HEK293 (cell line): ENCODE results near the gene RUFY2.
A peak's percentile ranks its signal among the peaks of the same experiment; 100 is the strongest.

Source experiments
- KLF1 ChIP-seq: fragments of 450-650 bp; formaldehyde crosslinking; IDR thresholded peaks from 2 replicates; pipeline ENCODE4 v1.5.1; 2016; ENCODE audit warnings: missing biosample characterization, missing genetic modification characterization
- KLF10 ChIP-seq: fragments of 450-650 bp; IDR thresholded peaks from 2 replicates; pipeline ENCODE4 v1.5.1; 2018; ENCODE audit warnings: missing biosample characterization, mild to moderate bottlenecking, missing genetic modification characterization
- MEIS1 ChIP-seq: sonication (generic); formaldehyde crosslinking; IDR thresholded peaks from 2 replicates; pipeline ENCODE4 v1.8.1; 2022; ENCODE audit warnings: missing genetic modification reagents, mild to moderate bottlenecking, borderline replicate concordance
- MYNN ChIP-seq: fragments of 450-650 bp; formaldehyde crosslinking; IDR thresholded peaks from 2 replicates; pipeline ENCODE4 v1.5.1; 2016; ENCODE audit warnings: missing biosample characterization, missing genetic modification characterization, borderline replicate concordance
- REPIN1 ChIP-seq: fragments of 450-650 bp; formaldehyde crosslinking; IDR thresholded peaks from 2 replicates; pipeline ENCODE4 v1.5.1; 2017; ENCODE audit warnings: missing biosample characterization, missing genetic modification characterization, low read depth
- SALL2 ChIP-seq: fragments of 450-650 bp; formaldehyde crosslinking; IDR thresholded peaks from 2 replicates; pipeline ENCODE4 v1.5.0; 2017; ENCODE audit warnings: missing biosample characterization, mild to moderate bottlenecking, missing genetic modification characterization, borderline replicate concordance
- ZBTB17 ChIP-seq: fragments of 450-650 bp; formaldehyde crosslinking; IDR thresholded peaks from 2 replicates; pipeline ENCODE4 v1.5.1; 2016; ENCODE audit warnings: missing biosample characterization, missing genetic modification characterization
- ZBTB49 ChIP-seq: fragments of 450-650 bp; formaldehyde crosslinking; IDR thresholded peaks from 2 replicates; pipeline ENCODE4 v1.5.1; 2016; ENCODE audit warnings: missing biosample characterization, missing genetic modification characterization, low read depth
- ZFP37 ChIP-seq: fragments of 450-650 bp; formaldehyde crosslinking; IDR thresholded peaks from 2 replicates; pipeline ENCODE4 v1.5.1; 2016; ENCODE audit warnings: missing biosample characterization, missing genetic modification characterization
- ZFP41 ChIP-seq: fragments of 450-650 bp; formaldehyde crosslinking; IDR thresholded peaks from 2 replicates; pipeline ENCODE4 v1.5.1; 2016; ENCODE audit warnings: missing biosample characterization, missing genetic modification characterization, borderline replicate concordance
- ZNF174 ChIP-seq: fragments of 450-650 bp; formaldehyde crosslinking; IDR thresholded peaks from 2 replicates; pipeline ENCODE4 v1.5.0; 2017; ENCODE audit warnings: missing biosample characterization, mild to moderate bottlenecking, missing genetic modification characterization
- ZNF184 ChIP-seq: fragments of 450-650 bp; IDR thresholded peaks from 2 replicates; pipeline ENCODE4 v1.5.1; 2018; ENCODE audit warnings: missing biosample characterization, mild to moderate bottlenecking, missing genetic modification characterization
- ZNF202 ChIP-seq: fragments of 450-650 bp; formaldehyde crosslinking; IDR thresholded peaks from 2 replicates; pipeline ENCODE4 v1.5.1; 2016; ENCODE audit warnings: missing biosample characterization, missing genetic modification characterization, borderline replicate concordance
- ZNF239 ChIP-seq: fragments of 450-650 bp; formaldehyde crosslinking; IDR thresholded peaks from 2 replicates; pipeline ENCODE4 v1.5.1; 2016; ENCODE audit warnings: missing biosample characterization, missing genetic modification characterization
- ZNF26 ChIP-seq: fragments of 450-650 bp; formaldehyde crosslinking; IDR thresholded peaks from 2 replicates; pipeline ENCODE4 v1.5.1; 2016; ENCODE audit warnings: missing biosample characterization, missing genetic modification characterization
- ZNF350 ChIP-seq: fragments of 450-650 bp; formaldehyde crosslinking; IDR thresholded peaks from 2 replicates; pipeline ENCODE4 v1.5.0; 2017; ENCODE audit warnings: missing biosample characterization, mild to moderate bottlenecking, missing genetic modification characterization
- ZNF354C ChIP-seq: fragments of 450-650 bp; formaldehyde crosslinking; IDR thresholded peaks from 2 replicates; pipeline ENCODE4 v1.5.1; 2016; ENCODE audit warnings: missing biosample characterization, missing genetic modification characterization, low read depth, borderline replicate concordance
- ZNF416 ChIP-seq: fragments of 450-650 bp; formaldehyde crosslinking; IDR thresholded peaks from 2 replicates; pipeline ENCODE4 v1.5.1; 2016; ENCODE audit warnings: missing biosample characterization, missing genetic modification characterization
- ZNF473 ChIP-seq: fragments of 450-650 bp; formaldehyde crosslinking; IDR thresholded peaks from 2 replicates; pipeline ENCODE4 v1.5.1; 2017; ENCODE audit warnings: missing biosample characterization, missing genetic modification characterization
- ZNF48 ChIP-seq: fragments of 450-650 bp; formaldehyde crosslinking; IDR thresholded peaks from 2 replicates; pipeline ENCODE4 v1.5.1; 2016; ENCODE audit warnings: missing biosample characterization, missing genetic modification characterization
- ZNF510 ChIP-seq: fragments of 450-650 bp; formaldehyde crosslinking; IDR thresholded peaks from 2 replicates; pipeline ENCODE4 v1.5.1; 2018; ENCODE audit warnings: mild to moderate bottlenecking, missing genetic modification characterization, missing biosample characterization; ENCODE audit not compliant: insufficient replicate concordance
- ZNF549 ChIP-seq: fragments of 450-650 bp; IDR thresholded peaks from 2 replicates; pipeline ENCODE4 v1.5.1; 2018; ENCODE audit warnings: missing biosample characterization, missing genetic modification characterization, mild to moderate bottlenecking, inconsistent platforms, moderate library complexity
- ZNF555 ChIP-seq: fragments of 450-650 bp; formaldehyde crosslinking; conservative IDR thresholded peaks from 2 replicates; pipeline ENCODE4 v1.5.1; 2017; ENCODE audit warnings: missing biosample characterization, mild to moderate bottlenecking, missing genetic modification characterization, inconsistent platforms
- ZNF677 ChIP-seq: fragments of 450-650 bp; IDR thresholded peaks from 2 replicates; pipeline ENCODE4 v1.5.0; 2018; ENCODE audit warnings: missing biosample characterization, mild to moderate bottlenecking, missing genetic modification characterization, moderate library complexity
- ZNF701 ChIP-seq: fragments of 450-650 bp; formaldehyde crosslinking; IDR thresholded peaks from 2 replicates; pipeline ENCODE4 v1.5.1; 2016; ENCODE audit warnings: missing biosample characterization, missing genetic modification characterization
- ZNF747 ChIP-seq: fragments of 450-650 bp; formaldehyde crosslinking; IDR thresholded peaks from 2 replicates; pipeline ENCODE4 v1.5.1; 2016; ENCODE audit warnings: missing biosample characterization, missing genetic modification characterization
- ZXDB ChIP-seq: fragments of 450-650 bp; formaldehyde crosslinking; IDR thresholded peaks from 2 replicates; pipeline ENCODE4 v1.5.1; 2016; ENCODE audit warnings: missing biosample characterization, missing genetic modification characterization
- TF ChIP-seq, protein P1 (sequence below): fragments of 450-650 bp; formaldehyde crosslinking; IDR thresholded peaks from 2 replicates; pipeline ENCODE4 v1.5.1; 2016; ENCODE audit warnings: missing biosample characterization, missing genetic modification characterization
- TF ChIP-seq, protein P2 (sequence below): fragments of 450-650 bp; formaldehyde crosslinking; IDR thresholded peaks from 2 replicates; pipeline ENCODE4 v1.5.1; 2017; ENCODE audit warnings: missing biosample characterization, missing genetic modification characterization
- TF ChIP-seq, protein P3 (sequence below): fragments of 450-650 bp; formaldehyde crosslinking; IDR thresholded peaks from 2 replicates; pipeline ENCODE4 v1.5.1; 2017; ENCODE audit warnings: missing biosample characterization, missing genetic modification characterization
- TF ChIP-seq, protein P4 (sequence below): sonication (generic); formaldehyde crosslinking; IDR thresholded peaks from 2 replicates; pipeline ENCODE4 v1.8.1; 2022; ENCODE audit warnings: mild to moderate bottlenecking, moderate library complexity, missing genetic modification reagents
- TF ChIP-seq, protein P5 (sequence below): fragments of 450-650 bp; formaldehyde crosslinking; IDR thresholded peaks from 2 replicates; pipeline ENCODE4 v1.5.1; 2016; ENCODE audit warnings: missing biosample characterization, missing genetic modification characterization

The RUFY2 gene

GRCh38 chr10:68332259-68333057 lies 74.6 kb downstream of the RUFY2 start, which contains the start of gene PBLD (continued):
- no peak for TF ChIP-seq ZBTB49 (tag by site-specific recombination)
- no peak for TF ChIP-seq ZNF354C (tag by site-specific recombination)
- no peak; the same call in none of the 2 replicates for TF ChIP-seq KLF1 (tag by site-specific recombination)
- TF ChIP-seq ZNF473 (tag by site-specific recombination) = no peak
- no peak for TF ChIP-seq SALL2 (tag by site-specific recombination)
- no peak for TF ChIP-seq ZNF416 (tag by site-specific recombination)
- TF ChIP-seq REPIN1 = no peak
- TF ChIP-seq ZNF701 (tag by site-specific recombination) = no peak
- 0 out of 2 replicates have a peak, but pooled peaks have one; percentile 11 for TF ChIP-seq ZNF239 (tag by site-specific recombination)
- TF ChIP-seq, protein P1, sequence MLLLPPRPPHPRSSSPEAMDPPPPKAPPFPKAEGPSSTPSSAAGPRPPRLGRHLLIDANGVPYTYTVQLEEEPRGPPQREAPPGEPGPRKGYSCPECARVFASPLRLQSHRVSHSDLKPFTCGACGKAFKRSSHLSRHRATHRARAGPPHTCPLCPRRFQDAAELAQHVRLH (tag by site-specific recombination) = peak; percentile 87
- TF ChIP-seq, protein P2, sequence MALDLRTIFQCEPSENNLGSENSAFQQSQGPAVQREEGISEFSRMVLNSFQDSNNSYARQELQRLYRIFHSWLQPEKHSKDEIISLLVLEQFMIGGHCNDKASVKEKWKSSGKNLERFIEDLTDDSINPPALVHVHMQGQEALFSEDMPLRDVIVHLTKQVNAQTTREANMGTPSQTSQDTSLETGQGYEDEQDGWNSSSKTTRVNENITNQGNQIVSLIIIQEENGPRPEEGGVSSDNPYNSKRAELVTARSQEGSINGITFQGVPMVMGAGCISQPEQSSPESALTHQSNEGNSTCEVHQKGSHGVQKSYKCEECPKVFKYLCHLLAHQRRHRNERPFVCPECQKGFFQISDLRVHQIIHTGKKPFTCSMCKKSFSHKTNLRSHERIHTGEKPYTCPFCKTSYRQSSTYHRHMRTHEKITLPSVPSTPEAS (tag by site-specific recombination) = 0 out of 2 replicates have a peak, but pooled peaks have one; percentile 36
- TF ChIP-seq ZNF184 (tag by site-specific recombination) = no peak
- TF ChIP-seq ZNF549 (tag by site-specific recombination) = no peak
- peak; percentile 71 for TF ChIP-seq ZBTB17 (tag by site-specific recombination)
- TF ChIP-seq, protein P3, sequence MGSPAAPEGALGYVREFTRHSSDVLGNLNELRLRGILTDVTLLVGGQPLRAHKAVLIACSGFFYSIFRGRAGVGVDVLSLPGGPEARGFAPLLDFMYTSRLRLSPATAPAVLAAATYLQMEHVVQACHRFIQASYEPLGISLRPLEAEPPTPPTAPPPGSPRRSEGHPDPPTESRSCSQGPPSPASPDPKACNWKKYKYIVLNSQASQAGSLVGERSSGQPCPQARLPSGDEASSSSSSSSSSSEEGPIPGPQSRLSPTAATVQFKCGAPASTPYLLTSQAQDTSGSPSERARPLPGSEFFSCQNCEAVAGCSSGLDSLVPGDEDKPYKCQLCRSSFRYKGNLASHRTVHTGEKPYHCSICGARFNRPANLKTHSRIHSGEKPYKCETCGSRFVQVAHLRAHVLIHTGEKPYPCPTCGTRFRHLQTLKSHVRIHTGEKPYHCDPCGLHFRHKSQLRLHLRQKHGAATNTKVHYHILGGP (tag by site-specific recombination) = no peak
- TF ChIP-seq, protein P4, sequence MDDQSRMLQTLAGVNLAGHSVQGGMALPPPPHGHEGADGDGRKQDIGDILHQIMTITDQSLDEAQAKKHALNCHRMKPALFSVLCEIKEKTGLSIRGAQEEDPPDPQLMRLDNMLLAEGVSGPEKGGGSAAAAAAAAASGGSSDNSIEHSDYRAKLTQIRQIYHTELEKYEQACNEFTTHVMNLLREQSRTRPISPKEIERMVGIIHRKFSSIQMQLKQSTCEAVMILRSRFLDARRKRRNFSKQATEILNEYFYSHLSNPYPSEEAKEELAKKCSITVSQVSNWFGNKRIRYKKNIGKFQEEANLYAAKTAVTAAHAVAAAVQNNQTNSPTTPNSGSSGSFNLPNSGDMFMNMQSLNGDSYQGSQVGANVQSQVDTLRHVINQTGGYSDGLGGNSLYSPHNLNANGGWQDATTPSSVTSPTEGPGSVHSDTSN (CRISPR knock-in tag) = no peak
- TF ChIP-seq ZXDB (tag by site-specific recombination) = peak; percentile 77
- TF ChIP-seq ZFP41 = no peak
- TF ChIP-seq, protein P5, sequence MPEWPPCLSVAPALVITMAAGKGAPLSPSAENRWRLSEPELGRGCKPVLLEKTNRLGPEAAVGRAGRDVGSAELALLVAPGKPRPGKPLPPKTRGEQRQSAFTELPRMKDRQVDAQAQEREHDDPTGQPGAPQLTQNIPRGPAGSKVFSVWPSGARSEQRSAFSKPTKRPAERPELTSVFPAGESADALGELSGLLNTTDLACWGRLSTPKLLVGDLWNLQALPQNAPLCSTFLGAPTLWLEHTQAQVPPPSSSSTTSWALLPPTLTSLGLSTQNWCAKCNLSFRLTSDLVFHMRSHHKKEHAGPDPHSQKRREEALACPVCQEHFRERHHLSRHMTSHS = no peak
- no peak for TF ChIP-seq MYNN
- TF ChIP-seq ZFP37 (tag by site-specific recombination) = peak; percentile 22; the same call in 1 of the 2 replicates
- no peak for TF ChIP-seq ZNF555 (tag by site-specific recombination)
- TF ChIP-seq KLF10 (tag by site-specific recombination) = no peak
- no peak for TF ChIP-seq ZNF202
- TF ChIP-seq ZNF174 (tag by site-specific recombination) = no peak
- TF ChIP-seq ZNF26 (tag by site-specific recombination) = no peak
- no peak for TF ChIP-seq ZNF510 (tag by site-specific recombination)
- TF ChIP-seq ZNF48 (tag by site-specific recombination) = no peak
- no peak for TF ChIP-seq ZNF677
- no peak for TF ChIP-seq ZNF350
- TF ChIP-seq ZNF747 = no peak
- TF ChIP-seq MEIS1 = no peak
